ENCODE data around the gene RALY. TPM values are rescaled to one million over a fixed set of nuclear protein-coding genes. Genes with fewer than 3 reads are reported as not detected.

RALY gene
- total RNA-seq, 1 experiment from 2014 or later, result 164 TPM

- peaks cover 15% of the 10 kb centered on the region for H3K36me3 ChIP-seq (ENCODE audit: control insufficient read depth, insufficient read depth, low read length)
- no peak for TF ChIP-seq SIN3A (IDR thresholded peaks at IDR 0.05; ENCODE audit: borderline replicate concordance, insufficient read depth, low read depth, low read length)
- intact Hi-C loops (cut with micrococcal nuclease; ENCODE audit: unreplicated experiment) (no loop called here), in situ Hi-C loops (cut with HindIII; ENCODE audit: low pct_unique_long_range_greater_than_20kb, low sequenced_read_pairs) (no loop called here)
- BruUV-seq (replicated peaks), result no TSS peak
- ChIA-PET CTCF (no interaction called here), POLR2A (interaction anchor here (0.7 kb wide), 1 partner anchor 191 kb away, joined by 4 read pairs; no protein-coding TSS in a partner anchor)
- ATAC-seq, result no peak
- H3K27me3 ChIP-seq (ENCODE audit: control insufficient read depth, insufficient read depth, low read length), result no peaks in the 10 kb centered on the region
- no peak for DNase-seq (ENCODE audit: low read depth, low spot score)
- no peak overlapping the region for H3K27ac ChIP-seq (ENCODE audit: low read length)
- H3K9me3 ChIP-seq (ENCODE audit: control insufficient read depth, insufficient read depth, low read depth, low read length), result no peaks in the 10 kb centered on the region
- no peak overlapping the region for H3K4me3 ChIP-seq (ENCODE audit: low read depth in 2 of 2, low read length in 2 of 2)
- no peaks in the 10 kb centered on the region for H3K4me1 ChIP-seq (ENCODE audit: control insufficient read depth, insufficient read depth, low read length)
Measured at GRCh38 chr20:34085544-34086040, 91.9 kb downstream of the RALY start.

DNA sequence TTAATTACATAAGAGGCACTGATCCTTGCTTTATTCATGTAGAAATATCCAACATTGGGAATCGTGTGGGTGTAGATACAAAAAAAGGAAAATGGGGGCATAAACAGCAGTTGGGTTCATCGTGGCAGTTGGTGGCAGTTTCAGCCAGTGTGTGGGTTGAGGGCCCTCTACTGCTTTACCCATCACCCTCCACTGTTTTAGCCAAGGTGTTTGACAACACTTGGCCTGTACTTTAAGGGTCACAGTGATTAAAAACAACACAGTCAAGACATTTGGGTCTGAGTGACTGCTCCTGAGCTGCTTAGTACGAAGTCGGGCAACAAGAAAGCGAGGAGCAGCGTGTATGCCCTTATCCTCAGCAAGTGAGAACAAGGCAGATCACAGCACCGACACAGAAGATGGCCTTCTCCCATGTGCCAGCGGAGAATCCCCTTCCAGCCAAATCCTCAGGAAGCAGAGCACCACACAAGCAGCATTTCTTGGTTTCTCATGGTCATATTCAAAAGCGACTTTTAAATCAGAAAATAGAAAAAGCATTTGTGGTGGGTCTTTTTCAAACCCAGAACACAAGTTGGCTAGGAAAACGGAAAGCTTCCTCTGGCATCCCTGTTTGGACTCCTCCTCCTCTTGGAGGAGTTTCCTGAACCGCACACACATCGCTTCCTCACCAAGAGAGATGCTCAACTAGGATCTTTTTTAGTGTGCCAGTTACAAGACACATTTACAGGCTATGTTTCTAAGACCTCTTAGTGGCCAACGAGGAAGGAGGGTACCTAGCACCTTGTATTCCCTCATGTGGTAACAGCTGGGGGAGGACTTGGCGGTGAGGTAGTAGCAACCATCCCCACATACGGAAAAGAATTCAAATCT is 94.8 kb downstream of the RALY start:
- ChIA-PET CTCF (no interaction called here), POLR2A (interaction anchor here (0.6 kb wide), 1 partner anchor 95 kb away, joined by 3 read pairs; no protein-coding TSS in a partner anchor)
- no peaks in the 10 kb centered on the region for H3K9me3 ChIP-seq (ENCODE audit: control insufficient read depth, insufficient read depth, low read depth, low read length)
- intact Hi-C loops (cut with micrococcal nuclease; ENCODE audit: unreplicated experiment), result no loop called here
- H3K27ac ChIP-seq (ENCODE audit: low read length), result no peak overlapping the region
- TSS peak; percentile 5 for BruUV-seq (replicated peaks)
- in situ Hi-C loops (cut with HindIII; ENCODE audit: low pct_unique_long_range_greater_than_20kb, low sequenced_read_pairs), result no loop called here
- no peaks in the 10 kb centered on the region for H3K4me1 ChIP-seq (ENCODE audit: control insufficient read depth, insufficient read depth, low read length)
- ATAC-seq, result no peak
- H3K36me3 ChIP-seq (ENCODE audit: control insufficient read depth, insufficient read depth, low read length), result peaks cover 34% of the 10 kb centered on the region
- TF ChIP-seq POLR2AphosphoS5 (IDR thresholded peaks at IDR 0.05; ENCODE audit: low read depth, low read length) (peak; percentile 6; the same call in 1 of the 2 replicates), TCF7L2 (IDR thresholded peaks at IDR 0.05; ENCODE audit: low read depth, low read length) (no peak)
- TF ChIP-seq, protein P1, sequence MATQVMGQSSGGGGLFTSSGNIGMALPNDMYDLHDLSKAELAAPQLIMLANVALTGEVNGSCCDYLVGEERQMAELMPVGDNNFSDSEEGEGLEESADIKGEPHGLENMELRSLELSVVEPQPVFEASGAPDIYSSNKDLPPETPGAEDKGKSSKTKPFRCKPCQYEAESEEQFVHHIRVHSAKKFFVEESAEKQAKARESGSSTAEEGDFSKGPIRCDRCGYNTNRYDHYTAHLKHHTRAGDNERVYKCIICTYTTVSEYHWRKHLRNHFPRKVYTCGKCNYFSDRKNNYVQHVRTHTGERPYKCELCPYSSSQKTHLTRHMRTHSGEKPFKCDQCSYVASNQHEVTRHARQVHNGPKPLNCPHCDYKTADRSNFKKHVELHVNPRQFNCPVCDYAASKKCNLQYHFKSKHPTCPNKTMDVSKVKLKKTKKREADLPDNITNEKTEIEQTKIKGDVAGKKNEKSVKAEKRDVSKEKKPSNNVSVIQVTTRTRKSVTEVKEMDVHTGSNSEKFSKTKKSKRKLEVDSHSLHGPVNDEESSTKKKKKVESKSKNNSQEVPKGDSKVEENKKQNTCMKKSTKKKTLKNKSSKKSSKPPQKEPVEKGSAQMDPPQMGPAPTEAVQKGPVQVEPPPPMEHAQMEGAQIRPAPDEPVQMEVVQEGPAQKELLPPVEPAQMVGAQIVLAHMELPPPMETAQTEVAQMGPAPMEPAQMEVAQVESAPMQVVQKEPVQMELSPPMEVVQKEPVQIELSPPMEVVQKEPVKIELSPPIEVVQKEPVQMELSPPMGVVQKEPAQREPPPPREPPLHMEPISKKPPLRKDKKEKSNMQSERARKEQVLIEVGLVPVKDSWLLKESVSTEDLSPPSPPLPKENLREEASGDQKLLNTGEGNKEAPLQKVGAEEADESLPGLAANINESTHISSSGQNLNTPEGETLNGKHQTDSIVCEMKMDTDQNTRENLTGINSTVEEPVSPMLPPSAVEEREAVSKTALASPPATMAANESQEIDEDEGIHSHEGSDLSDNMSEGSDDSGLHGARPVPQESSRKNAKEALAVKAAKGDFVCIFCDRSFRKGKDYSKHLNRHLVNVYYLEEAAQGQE (IDR thresholded peaks at IDR 0.05; ENCODE audit: insufficient read depth in 1 of 2, low read depth in 2 of 2, low read length in 1 of 2), result no peak
- H3K27me3 ChIP-seq (ENCODE audit: control insufficient read depth, insufficient read depth, low read length), result no peaks in the 10 kb centered on the region
- DNase-seq (ENCODE audit: low read depth, low spot score), result no peak
- no peak overlapping the region for H3K4me3 ChIP-seq (ENCODE audit: low read depth in 2 of 2, low read length in 2 of 2)

DNA sequence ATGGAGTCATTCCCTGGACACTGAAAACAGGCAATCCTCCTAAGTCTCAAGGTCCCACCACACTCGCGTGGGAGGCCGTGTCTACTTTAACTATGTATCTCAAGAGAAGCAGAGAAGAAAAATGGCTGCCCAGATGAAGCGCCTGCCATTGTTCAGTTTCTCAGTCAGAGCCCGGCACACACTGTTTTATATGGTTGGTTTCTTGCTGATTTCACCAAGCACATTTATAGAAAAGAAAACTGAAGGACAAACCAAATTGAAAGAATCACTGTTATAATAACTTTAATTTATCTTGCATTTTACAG is 95.4 kb downstream of the RALY start:
- H3K4me1 ChIP-seq (ENCODE audit: control insufficient read depth, insufficient read depth, low read length), result no peaks in the 10 kb centered on the region
- in situ Hi-C loops (cut with HindIII; ENCODE audit: low pct_unique_long_range_greater_than_20kb, low sequenced_read_pairs) (no loop called here), intact Hi-C loops (cut with micrococcal nuclease; ENCODE audit: unreplicated experiment) (no loop called here)
- no peaks in the 10 kb centered on the region for H3K9me3 ChIP-seq (ENCODE audit: control insufficient read depth, insufficient read depth, low read depth, low read length)
- peaks cover 40% of the 10 kb centered on the region for H3K36me3 ChIP-seq (ENCODE audit: control insufficient read depth, insufficient read depth, low read length)
- BruUV-seq (replicated peaks), result no TSS peak
- no peak overlapping the region for H3K4me3 ChIP-seq (ENCODE audit: low read depth in 2 of 2, low read length in 2 of 2)
- TF ChIP-seq, protein P1 (IDR thresholded peaks at IDR 0.05; ENCODE audit: insufficient read depth in 1 of 2, low read depth in 2 of 2, low read length in 1 of 2), result no peak
- TF ChIP-seq CTCF (IDR thresholded peaks at IDR 0.05), result no peak
- no peak; the same call in 1 of the 2 replicates for TF ChIP-seq POLR2AphosphoS5 (IDR thresholded peaks at IDR 0.05; ENCODE audit: low read depth, low read length)
- no peak for TF ChIP-seq TCF7L2 (IDR thresholded peaks at IDR 0.05; ENCODE audit: low read depth, low read length)
- TF ChIP-seq SIN3A (IDR thresholded peaks at IDR 0.05; ENCODE audit: borderline replicate concordance, insufficient read depth, low read depth, low read length), result no peak
- CTCF ChIA-PET, result no interaction called here
- H3K27me3 ChIP-seq (ENCODE audit: control insufficient read depth, insufficient read depth, low read length), result no peaks in the 10 kb centered on the region
- no peak for ATAC-seq
- H3K27ac ChIP-seq (ENCODE audit: low read length), result no peak overlapping the region
- DNase-seq (ENCODE audit: low read depth, low spot score), result no peak
- POLR2A ChIA-PET, result interaction anchor here (0.6 kb wide), 1 partner anchor 96 kb away, joined by 3 read pairs; no protein-coding TSS in a partner anchor
